ENCODE data around the gene TRIP13. TPM values are rescaled to one million over a fixed set of nuclear protein-coding genes. Genes with fewer than 3 reads are reported as not detected.
"Not testable (repeated sequence)": the region's sequence is repeated elsewhere in the genome, so short reads cannot be mapped to it uniquely, and the experiment has no call there.

The TRIP13 gene
- total RNA-seq, 2 experiments from 2014 or later = 33.0 to 38.8 TPM

- Mint-ChIP-seq H3K27ac (no peak overlapping the region), H3K4me1 (no peaks in the 10 kb centered on the region), H3K9me3 (ENCODE audit: low read depth) (no peaks in the 10 kb centered on the region), H3K4me3 (no peak overlapping the region), H3K36me3 (peaks cover 37% of the 10 kb centered on the region), H3K27me3 (no peaks in the 10 kb centered on the region)
- DNase-seq (no peak), ATAC-seq (no peak)
- CTCF ChIA-PET = no interaction called here
Measured at GRCh38 chr5:873328-873727, 19.4 kb upstream of the TRIP13 start.

GRCh38 chr5:875931-876330 lies 16.8 kb upstream of the TRIP13 start:
- peaks cover 25% of the 10 kb centered on the region for H3K36me3 Mint-ChIP-seq
- CTCF ChIA-PET = no interaction called here
- no peaks in the 10 kb centered on the region for H3K9me3 Mint-ChIP-seq (ENCODE audit: low read depth)
- H3K27ac Mint-ChIP-seq = no peak overlapping the region
- no peak overlapping the region for H3K4me3 Mint-ChIP-seq
- no peaks in the 10 kb centered on the region for H3K27me3 Mint-ChIP-seq
- DNase-seq (no peak), ATAC-seq (no peak)
- H3K4me1 Mint-ChIP-seq = no peaks in the 10 kb centered on the region

GRCh38 chr5:876398-877365 lies 16.0 kb upstream of the TRIP13 start:
- Mint-ChIP-seq H3K36me3 (peaks cover 27% of the 10 kb centered on the region), H3K27me3 (no peaks in the 10 kb centered on the region), H3K4me1 (peaks cover 4% of the 10 kb centered on the region), H3K27ac (no peak overlapping the region), H3K9me3 (ENCODE audit: low read depth) (no peaks in the 10 kb centered on the region), H3K4me3 (no peak overlapping the region)
- DNase-seq (no peak), ATAC-seq (no peak)
- CTCF ChIA-PET = no interaction called here

- no peak for ATAC-seq
- DNase-seq = no peak
- H3K27ac Mint-ChIP-seq = no peak overlapping the region
- H3K4me1 Mint-ChIP-seq = peaks cover 18% of the 10 kb centered on the region
- no peak overlapping the region for H3K4me3 Mint-ChIP-seq
- CTCF ChIA-PET = no interaction called here
- H3K36me3 Mint-ChIP-seq = peaks cover 41% of the 10 kb centered on the region
- H3K9me3 Mint-ChIP-seq (ENCODE audit: low read depth) = peaks cover 10% of the 10 kb centered on the region
- H3K27me3 Mint-ChIP-seq = peaks cover 6% of the 10 kb centered on the region
Measured at GRCh38 chr5:878125-878524, 14.6 kb upstream of the TRIP13 start.

GRCh38 chr5:878677-879076 lies 14.0 kb upstream of the TRIP13 start:
- H3K27ac Mint-ChIP-seq, ATAC-seq, CTCF ChIA-PET, H3K27me3 Mint-ChIP-seq, H3K4me3 Mint-ChIP-seq, DNase-seq: not testable (repeated sequence)
- Mint-ChIP-seq H3K4me1 (peaks cover 22% of the 10 kb centered on the region), H3K36me3 (peaks cover 47% of the 10 kb centered on the region), H3K9me3 (ENCODE audit: low read depth) (peaks cover 10% of the 10 kb centered on the region)

- Mint-ChIP-seq H3K4me3 (no peak overlapping the region), H3K4me1 (peaks cover 22% of the 10 kb centered on the region), H3K36me3 (peaks cover 63% of the 10 kb centered on the region), H3K27ac (peak overlapping the region; percentile 28), H3K9me3 (ENCODE audit: low read depth) (peaks cover 10% of the 10 kb centered on the region), H3K27me3 (peaks cover 6% of the 10 kb centered on the region)
- DNase-seq (no peak), ATAC-seq (no peak)
- CTCF ChIA-PET = no interaction called here
Measured at GRCh38 chr5:880816-881550, 11.7 kb upstream of the TRIP13 start.

GRCh38 chr5:881551-881935 lies 11.1 kb upstream of the TRIP13 start:
- no peak for DNase-seq
- CTCF ChIA-PET = no interaction called here
- ATAC-seq = no peak
- Mint-ChIP-seq H3K4me3 (no peak overlapping the region), H3K9me3 (ENCODE audit: low read depth) (peaks cover 10% of the 10 kb centered on the region), H3K4me1 (peaks cover 22% of the 10 kb centered on the region), H3K36me3 (peaks cover 65% of the 10 kb centered on the region), H3K27ac (peak overlapping the region; percentile 85), H3K27me3 (peaks cover 6% of the 10 kb centered on the region)

GRCh38 chr5:882253-883183 lies 10.2 kb upstream of the TRIP13 start:
- DNase-seq (peak; percentile 40), ATAC-seq (peak; percentile 17)
- peak overlapping the region; percentile 55 for H3K4me3 Mint-ChIP-seq
- H3K27me3 Mint-ChIP-seq = peaks cover 6% of the 10 kb centered on the region
- CTCF ChIA-PET = no interaction called here
- H3K36me3 Mint-ChIP-seq = peaks cover 70% of the 10 kb centered on the region
- peaks cover 22% of the 10 kb centered on the region for H3K4me1 Mint-ChIP-seq
- H3K27ac Mint-ChIP-seq = peak overlapping the region; percentile 85
- H3K9me3 Mint-ChIP-seq (ENCODE audit: low read depth) = peaks cover 10% of the 10 kb centered on the region

- Mint-ChIP-seq H3K4me3 (no peak overlapping the region), H3K9me3 (ENCODE audit: low read depth) (peaks cover 10% of the 10 kb centered on the region), H3K27me3 (peaks cover 6% of the 10 kb centered on the region), H3K36me3 (peaks cover 78% of the 10 kb centered on the region), H3K27ac (peak overlapping the region; percentile 85), H3K4me1 (peaks cover 23% of the 10 kb centered on the region)
- ATAC-seq = no peak
- CTCF ChIA-PET = no interaction called here
- no peak for DNase-seq
Measured at GRCh38 chr5:883475-884181, 9.1 kb upstream of the TRIP13 start.

GRCh38 chr5:884345-885126 lies 8.1 kb upstream of the TRIP13 start:
- Mint-ChIP-seq H3K27ac (no peak overlapping the region), H3K36me3 (peaks cover 82% of the 10 kb centered on the region), H3K9me3 (ENCODE audit: low read depth) (peaks cover 10% of the 10 kb centered on the region), H3K4me1 (peaks cover 24% of the 10 kb centered on the region), H3K27me3 (peaks cover 6% of the 10 kb centered on the region), H3K4me3 (no peak overlapping the region)
- DNase-seq = no peak
- CTCF ChIA-PET = no interaction called here
- no peak for ATAC-seq

- ATAC-seq = no peak
- H3K27me3 Mint-ChIP-seq = peaks cover 6% of the 10 kb centered on the region
Measured at GRCh38 chr5:885127-885442, 7.6 kb upstream of the TRIP13 start.

GRCh38 chr5:885529-885928 lies 7.2 kb upstream of the TRIP13 start:
- DNase-seq (no peak), ATAC-seq (no peak)
- H3K9me3 Mint-ChIP-seq (ENCODE audit: low read depth) = peaks cover 10% of the 10 kb centered on the region
- H3K4me3 Mint-ChIP-seq = no peak overlapping the region
- peaks cover 6% of the 10 kb centered on the region for H3K27me3 Mint-ChIP-seq
- no peak overlapping the region for H3K27ac Mint-ChIP-seq
- CTCF ChIA-PET = no interaction called here
- H3K4me1 Mint-ChIP-seq = peaks cover 27% of the 10 kb centered on the region
- peaks cover 85% of the 10 kb centered on the region for H3K36me3 Mint-ChIP-seq

More at GRCh38 chr5:885127-885442, 7.6 kb upstream of the TRIP13 start:
- no peak overlapping the region for H3K27ac Mint-ChIP-seq
- DNase-seq = no peak
- peaks cover 27% of the 10 kb centered on the region for H3K4me1 Mint-ChIP-seq
- peaks cover 86% of the 10 kb centered on the region for H3K36me3 Mint-ChIP-seq
- H3K4me3 Mint-ChIP-seq = no peak overlapping the region
- CTCF ChIA-PET = no interaction called here
- H3K9me3 Mint-ChIP-seq (ENCODE audit: low read depth) = peaks cover 10% of the 10 kb centered on the region

All from activated CD8-positive, alpha-beta memory T cell treated with anti-CD3 and anti-CD28 coated beads, Interleukin-2, amount 10 ng/mL, durations not matched to agents 7 days and 5 days (primary cell).